Smooth muscle cell (in vitro differentiated cells): ENCODE measurements around the gene SLC22A5. TPM values are rescaled to one million over a fixed set of nuclear protein-coding genes. Genes with fewer than 3 reads are reported as not detected.

Experiments used
- DNase-seq: peaks from one replicate; lab custom pipeline; 2025; ENCODE audit not compliant: unreplicated experiment; lab: John Stamatoyannopoulos, UW
- H2AFZ ChIP-seq: fragments of 200-600 bp; sonication (generic); 2 replicates; pipeline ENCODE4 v1.6.0; 2016; ENCODE audit warnings: antibody characterized with exemption, low read depth, mild to moderate bottlenecking
- H3F3A ChIP-seq: fragments of 200-600 bp; sonication (generic); 2 replicates; pipeline ENCODE4 v1.6.0; 2017; ENCODE audit warnings: antibody characterized with exemption, low read depth
- H3K27ac ChIP-seq: fragments of 200-600 bp; sonication (generic); 2 replicates; pipeline ENCODE4 v1.5.1; 2016; ENCODE audit warnings: low read depth, mild to moderate bottlenecking
- H3K27me3 ChIP-seq: fragments of 200-600 bp; sonication (generic); 2 replicates; pipeline ENCODE4 v1.6.1; 2016; ENCODE audit warnings: low read depth, mild to moderate bottlenecking
- H3K36me3 ChIP-seq: fragments of 200-600 bp; sonication (generic); 2 replicates; pipeline ENCODE4 v1.5.1; 2016; ENCODE audit warnings: low read depth
- H3K4me1 ChIP-seq: fragments of 200-600 bp; sonication (generic); 2 replicates; pipeline ENCODE4 v1.5.1; 2016; ENCODE audit warnings: low read depth
- H3K4me2 ChIP-seq: fragments of 200-600 bp; sonication (generic); 2 replicates; pipeline ENCODE4 v1.6.0; 2016; ENCODE audit warnings: mild to moderate bottlenecking
- H3K4me3 ChIP-seq: fragments of 200-600 bp; sonication (generic); 2 replicates; pipeline ENCODE4 v1.5.1; 2016; ENCODE audit warnings: mild to moderate bottlenecking
- H3K79me2 ChIP-seq: fragments of 200-600 bp; sonication (generic); 2 replicates; pipeline ENCODE4 v1.6.0; 2016; ENCODE audit warnings: low read depth, mild to moderate bottlenecking
- H3K9ac ChIP-seq: fragments of 200-600 bp; sonication (generic); 2 replicates; pipeline ENCODE4 v1.6.0; 2016; ENCODE audit warnings: low read depth
- H3K9me3 ChIP-seq: fragments of 200-600 bp; sonication (generic); replicated peaks from 2 replicates; pipeline ENCODE4 v1.5.1; 2016; ENCODE audit warnings: low read depth
- H4K20me1 ChIP-seq: fragments of 200-600 bp; sonication (generic); 2 replicates; pipeline ENCODE4 v1.6.0; 2016; ENCODE audit warnings: low read depth
- WGBS: methylation state at CpG from one replicate; pipeline ENCODE4 v1.1.7; 2016; ENCODE audit warnings: low lambda C conversion rate; 5-methylcytosine and 5-hydroxymethylcytosine counted together
- polyA plus RNA-seq: library from polyadenylated mRNA; unstranded; fragments of >200 nt; fragmentation: Nextera tagmentation; extraction: Ambion mirVana; gene quantifications from 2 replicates; pipeline ENCODE4 v1.2.1, GENCODE V29; 2016
- total RNA-seq: library from RNA; depleted of rRNA; stranded (reverse); fragments of >200 nt; gene quantifications from 2 replicates; pipeline ENCODE4 v1.2.3, GENCODE V29; 2014
- TF ChIP-seq, protein P1 (sequence below): fragments of 200-600 bp; sonication (generic); IDR thresholded peaks from 2 replicates; pipeline ENCODE4 v1.5.1; 2017; ENCODE audit warnings: borderline replicate concordance, mild to moderate bottlenecking, antibody characterized with exemption; ENCODE audit not compliant: insufficient read depth, poor library complexity, severe bottlenecking

Gene SLC22A5
- total and polyA plus RNA-seq, 2 experiments from 2014 or later = 1.5 to 4.6 TPM

DNA sequence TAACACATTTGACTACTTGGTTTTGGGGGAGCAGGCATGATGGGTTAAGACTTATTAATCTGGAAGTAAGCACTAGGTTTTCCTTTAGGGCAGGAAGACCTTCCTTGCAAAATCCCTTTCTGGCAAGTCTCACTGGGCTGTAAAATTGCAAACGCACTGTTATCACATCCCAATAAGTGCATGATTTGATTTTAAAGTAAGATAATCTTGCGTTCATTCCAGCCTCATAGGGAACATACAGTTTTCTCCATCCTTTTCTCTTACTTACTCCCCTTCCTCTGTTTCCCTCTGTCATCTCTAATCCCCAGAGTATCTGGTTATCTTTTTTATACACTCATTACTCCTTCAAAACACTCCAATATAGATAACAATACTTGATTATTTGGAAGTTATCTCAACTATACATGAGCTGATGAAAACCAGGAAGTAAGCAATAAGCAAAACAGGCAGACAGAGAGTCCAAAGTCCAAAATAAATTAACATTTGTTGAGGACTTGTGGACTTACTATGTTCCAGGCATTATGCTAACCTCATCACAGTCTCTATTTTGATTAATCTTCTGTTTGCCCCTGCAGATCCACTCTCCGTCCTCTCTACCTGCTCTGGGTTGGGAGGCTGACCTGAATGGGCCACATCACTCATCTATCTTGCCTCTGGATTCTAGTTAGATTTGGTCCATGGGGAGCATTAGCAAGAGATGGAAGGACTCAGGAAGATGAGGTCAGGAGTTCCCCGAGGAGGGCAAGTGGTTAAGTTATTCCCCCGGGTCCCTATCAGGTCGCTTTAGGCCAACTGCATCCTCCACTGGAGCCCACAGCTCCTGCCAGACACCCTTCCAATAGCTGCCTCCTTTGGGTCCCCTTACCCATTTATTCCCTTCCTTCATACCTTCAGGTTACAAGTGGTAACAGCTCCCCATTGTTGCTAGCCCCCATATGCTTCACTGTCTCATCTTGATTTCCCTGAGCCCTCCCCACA is 60.2 kb downstream of the SLC22A5 start:
- H3K4me1 ChIP-seq = peaks cover 28% of the 10 kb centered on the region
- H3K9ac ChIP-seq = no peak overlapping the region

DNA sequence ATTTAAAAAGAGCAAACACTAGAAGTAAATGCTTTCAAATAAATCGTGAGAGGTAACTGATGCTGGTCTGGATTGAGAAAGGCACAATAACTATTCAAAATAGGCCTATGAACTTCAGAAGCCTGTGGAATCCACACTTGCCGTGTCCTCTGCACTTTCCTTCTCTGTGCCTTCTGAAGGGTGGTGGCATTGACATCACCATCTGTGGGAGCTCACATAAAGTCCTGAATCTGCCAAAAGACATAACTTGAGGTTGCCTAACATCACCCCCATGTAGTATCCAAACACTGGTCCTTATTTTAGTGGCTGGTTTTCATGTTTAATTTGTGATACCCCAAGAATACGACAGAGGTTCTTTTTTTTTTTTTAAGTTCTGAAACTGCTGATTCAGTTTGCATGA is 61.2 kb downstream of the SLC22A5 start:
- H3F3A ChIP-seq = peaks cover 15% of the 10 kb centered on the region
- H2AFZ ChIP-seq = no peak overlapping the region
- no peak overlapping the region for H3K4me3 ChIP-seq
- H3K4me2 ChIP-seq = no peak overlapping the region
- H3K9ac ChIP-seq = no peak overlapping the region
- H3K27ac ChIP-seq = no peak overlapping the region
- TF ChIP-seq, protein P1, sequence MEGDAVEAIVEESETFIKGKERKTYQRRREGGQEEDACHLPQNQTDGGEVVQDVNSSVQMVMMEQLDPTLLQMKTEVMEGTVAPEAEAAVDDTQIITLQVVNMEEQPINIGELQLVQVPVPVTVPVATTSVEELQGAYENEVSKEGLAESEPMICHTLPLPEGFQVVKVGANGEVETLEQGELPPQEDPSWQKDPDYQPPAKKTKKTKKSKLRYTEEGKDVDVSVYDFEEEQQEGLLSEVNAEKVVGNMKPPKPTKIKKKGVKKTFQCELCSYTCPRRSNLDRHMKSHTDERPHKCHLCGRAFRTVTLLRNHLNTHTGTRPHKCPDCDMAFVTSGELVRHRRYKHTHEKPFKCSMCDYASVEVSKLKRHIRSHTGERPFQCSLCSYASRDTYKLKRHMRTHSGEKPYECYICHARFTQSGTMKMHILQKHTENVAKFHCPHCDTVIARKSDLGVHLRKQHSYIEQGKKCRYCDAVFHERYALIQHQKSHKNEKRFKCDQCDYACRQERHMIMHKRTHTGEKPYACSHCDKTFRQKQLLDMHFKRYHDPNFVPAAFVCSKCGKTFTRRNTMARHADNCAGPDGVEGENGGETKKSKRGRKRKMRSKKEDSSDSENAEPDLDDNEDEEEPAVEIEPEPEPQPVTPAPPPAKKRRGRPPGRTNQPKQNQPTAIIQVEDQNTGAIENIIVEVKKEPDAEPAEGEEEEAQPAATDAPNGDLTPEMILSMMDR = no peak
- H3K27me3 ChIP-seq = no peaks in the 10 kb centered on the region
- H3K9me3 ChIP-seq = no peaks in the 10 kb centered on the region
- H3K4me1 ChIP-seq = peaks cover 28% of the 10 kb centered on the region
- H4K20me1 ChIP-seq = no peaks in the 10 kb centered on the region
- 92% methylated on average over 3 of the region's 3 CpGs for WGBS
- H3K79me2 ChIP-seq = no peaks in the 10 kb centered on the region
- no peaks in the 10 kb centered on the region for H3K36me3 ChIP-seq
- DNase-seq = no peak

More for the DNA sequence above, 60.2 kb downstream of the SLC22A5 start:
- Histone ChIP-seq H3K27ac (peak overlapping the region; percentile 47), H3K27me3 (no peaks in the 10 kb centered on the region), H3K4me3 (no peak overlapping the region), H3K79me2 (no peaks in the 10 kb centered on the region), H3K4me2 (peak overlapping the region; percentile 40), H4K20me1 (no peaks in the 10 kb centered on the region), H3K36me3 (no peaks in the 10 kb centered on the region), H2AFZ (no peak overlapping the region), H3K9me3 (no peaks in the 10 kb centered on the region), H3F3A (peaks cover 15% of the 10 kb centered on the region)
- TF ChIP-seq, protein P1 = no peak
- no peak for DNase-seq
- 57% methylated on average over 6 of the region's 6 CpGs for WGBS

DNA sequence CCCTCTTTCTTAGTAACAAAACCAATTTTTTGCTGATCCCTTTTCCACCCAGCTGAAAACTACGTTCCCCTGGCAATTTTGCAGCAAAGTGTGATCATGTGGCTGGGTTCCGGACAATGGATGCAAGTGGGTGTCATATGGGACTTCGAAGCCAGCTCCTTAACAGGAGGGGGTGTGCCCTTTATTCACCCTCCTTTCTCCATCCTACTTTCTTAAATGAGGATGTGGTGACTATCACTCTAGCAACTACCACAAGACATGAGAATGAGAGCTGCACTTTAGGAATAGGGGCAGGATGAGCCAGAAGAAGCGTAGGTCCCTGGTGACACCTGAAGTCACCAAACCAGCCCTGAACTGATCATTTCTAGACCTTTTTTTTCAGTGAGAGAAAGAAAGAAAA is 62.1 kb downstream of the SLC22A5 start:
- TF ChIP-seq, protein P1 = no peak
- Histone ChIP-seq H4K20me1 (no peaks in the 10 kb centered on the region), H3K27ac (no peak overlapping the region), H2AFZ (no peak overlapping the region), H3K4me2 (no peak overlapping the region), H3K36me3 (no peaks in the 10 kb centered on the region), H3K27me3 (no peaks in the 10 kb centered on the region), H3K9ac (no peak overlapping the region), H3K4me1 (peaks cover 21% of the 10 kb centered on the region), H3K9me3 (no peaks in the 10 kb centered on the region), H3K79me2 (no peaks in the 10 kb centered on the region), H3K4me3 (no peak overlapping the region), H3F3A (peaks cover 12% of the 10 kb centered on the region)
- no peak for DNase-seq
- 96% methylated on average over 4 of the region's 4 CpGs for WGBS
